ENCODE results near the gene MOCOS.

The MOCOS gene

DNA sequence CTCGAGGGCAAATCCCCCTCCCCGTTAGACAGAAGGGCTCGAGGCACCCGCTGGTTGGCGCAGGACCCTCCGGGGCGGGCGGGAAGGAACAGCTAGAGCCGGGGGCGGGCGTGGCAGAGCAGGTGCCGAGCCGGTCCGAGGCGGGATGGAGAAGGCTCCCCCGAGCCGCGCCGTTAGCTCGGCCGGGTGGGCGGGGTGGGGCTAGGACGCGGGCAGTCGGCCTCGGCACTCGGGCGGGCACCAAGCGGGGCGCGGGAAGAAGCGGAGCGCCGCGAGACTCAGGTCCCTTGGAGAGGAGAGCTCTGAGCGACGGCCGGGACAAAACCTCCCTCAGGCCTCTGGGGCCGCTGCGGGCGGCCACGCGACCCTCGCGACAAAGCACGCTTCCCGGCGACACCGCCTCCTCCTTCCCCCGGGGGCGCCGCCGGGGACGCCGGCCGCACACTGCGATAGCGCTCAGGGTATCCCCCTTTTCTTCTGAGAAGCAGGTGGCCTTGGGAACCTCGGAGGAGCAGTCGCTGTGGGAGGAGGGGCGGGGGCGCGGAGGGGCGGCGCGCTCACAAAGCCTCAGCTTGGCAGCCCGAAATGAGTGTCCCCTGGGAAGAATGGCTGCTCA is 110.9 kb downstream of the MOCOS start:
- in situ Hi-C loops (cut with MboI; ENCODE audit: low sequenced_read_pairs) = loop anchor here (25.0 kb wide), 1 partner anchor 286 kb away; no protein-coding TSS in a partner anchor

GRCh38 chr18:36299015-36299414 is 111.7 kb downstream of the MOCOS start:
- in situ Hi-C loops (cut with MboI; ENCODE audit: low sequenced_read_pairs) = loop anchor here (25.0 kb wide), 1 partner anchor 287 kb away; no protein-coding TSS in a partner anchor

DNA sequence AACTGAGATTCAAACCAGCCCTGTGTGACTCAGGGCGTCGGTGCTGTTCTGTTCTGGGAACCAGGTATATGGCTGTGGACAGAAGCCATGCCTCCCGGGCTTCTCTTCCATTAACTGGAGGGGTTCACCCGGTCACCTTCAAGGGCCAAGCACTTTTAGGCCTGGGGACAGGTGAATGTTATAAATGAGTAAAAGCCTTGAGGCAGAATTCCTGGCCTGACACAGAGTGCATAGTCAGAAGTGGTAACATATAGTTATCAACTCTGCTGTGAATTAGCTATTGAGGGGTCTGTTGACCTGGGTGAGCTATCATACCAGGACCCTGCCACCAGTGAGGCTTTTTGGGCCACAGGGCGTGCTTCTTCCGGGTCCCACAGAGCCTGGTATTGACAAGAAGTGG is 112.9 kb downstream of the MOCOS start:
- in situ Hi-C loops (cut with MboI; ENCODE audit: low sequenced_read_pairs) = no loop called here

GRCh38 chr18:36301884-36302283 is 114.6 kb downstream of the MOCOS start:
- in situ Hi-C loops (cut with MboI; ENCODE audit: low sequenced_read_pairs) = no loop called here

GRCh38 chr18:36302676-36303075 is 115.4 kb downstream of the MOCOS start:
- in situ Hi-C loops (cut with MboI; ENCODE audit: low sequenced_read_pairs) = no loop called here

- in situ Hi-C loops (cut with MboI; ENCODE audit: low sequenced_read_pairs) = no loop called here
Observed at GRCh38 chr18:36303211-36303844, 116.0 kb downstream of the MOCOS start.

DNA sequence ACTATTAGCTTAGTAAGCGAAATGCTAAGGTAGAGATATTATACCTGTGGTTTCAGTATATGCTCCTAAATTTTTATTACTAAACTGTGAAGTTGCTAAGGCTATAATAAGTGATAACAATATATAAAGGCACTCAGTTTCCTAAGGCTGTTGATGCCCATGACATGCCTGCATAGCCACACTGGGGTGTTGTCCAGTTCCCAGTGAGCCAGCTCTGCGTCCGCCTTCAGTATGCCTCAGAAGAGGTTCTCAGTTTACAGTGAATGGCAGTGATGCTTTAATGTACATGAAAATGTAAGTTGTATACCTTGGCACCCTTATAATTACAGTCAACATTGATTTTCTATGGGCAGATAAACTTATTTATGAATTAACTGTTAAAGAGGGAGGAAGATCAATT is 117.4 kb downstream of the MOCOS start:
- in situ Hi-C loops (cut with MboI; ENCODE audit: low sequenced_read_pairs) = no loop called here

DNA sequence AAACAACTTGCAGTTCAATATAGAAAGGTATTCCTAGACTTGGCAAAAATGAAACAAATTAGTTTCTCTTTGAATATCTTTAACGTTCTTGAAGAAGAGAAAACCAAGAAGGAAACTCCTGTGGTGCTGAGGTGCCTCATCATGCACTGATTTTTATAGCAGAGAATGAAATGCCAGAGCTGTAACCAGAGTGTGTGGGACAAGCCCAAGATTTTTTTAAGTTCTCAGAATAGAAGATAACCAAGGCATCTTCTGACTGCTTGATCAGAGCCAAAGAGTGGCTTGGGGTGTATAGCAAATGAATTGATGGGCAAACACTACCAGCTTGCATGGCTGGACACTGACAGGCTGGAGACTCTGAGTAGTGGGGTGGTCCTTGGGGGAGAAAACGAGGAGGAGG is 118.1 kb downstream of the MOCOS start:
- in situ Hi-C loops (cut with MboI; ENCODE audit: low sequenced_read_pairs) = no loop called here

GRCh38 chr18:36307513-36307912 is 120.2 kb downstream of the MOCOS start:
- in situ Hi-C loops (cut with MboI; ENCODE audit: low sequenced_read_pairs) = no loop called here

GRCh38 chr18:36308711-36309435 is 121.6 kb downstream of the MOCOS start:
- in situ Hi-C loops (cut with MboI; ENCODE audit: low sequenced_read_pairs) = no loop called here

GRCh38 chr18:36309436-36310391 is 122.4 kb downstream of the MOCOS start:
- in situ Hi-C loops (cut with MboI; ENCODE audit: low sequenced_read_pairs) = no loop called here

DNA sequence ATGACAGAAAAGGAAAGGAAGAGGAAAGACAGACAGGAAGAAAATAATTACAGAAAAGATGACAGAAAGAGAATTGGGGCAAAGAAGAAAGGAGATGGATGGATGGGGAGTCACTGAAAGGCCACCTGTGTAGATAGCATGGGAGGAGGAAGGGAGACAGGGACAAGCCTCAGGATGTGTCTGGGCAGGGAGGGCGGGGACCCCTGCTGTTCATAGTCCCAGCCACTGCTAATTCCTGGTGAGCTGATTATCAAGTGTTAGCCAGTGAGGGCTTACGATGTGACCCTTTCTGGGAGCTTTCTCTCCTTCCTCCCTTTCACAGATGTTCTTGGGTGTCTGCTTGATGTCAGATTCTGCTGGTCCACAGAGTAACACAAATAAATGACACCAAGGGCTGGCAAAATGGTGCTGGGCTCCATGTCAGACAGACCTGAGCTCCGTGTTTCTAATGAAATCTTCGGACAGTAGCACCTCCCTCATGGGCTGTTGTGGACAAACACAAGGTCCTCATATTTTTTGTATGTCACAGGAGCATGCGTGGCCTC is 123.8 kb downstream of the MOCOS start:
- in situ Hi-C loops (cut with MboI; ENCODE audit: low sequenced_read_pairs) = no loop called here

- in situ Hi-C loops (cut with MboI; ENCODE audit: low sequenced_read_pairs) = no loop called here
Observed at GRCh38 chr18:36312806-36313395, 125.6 kb downstream of the MOCOS start.

DNA sequence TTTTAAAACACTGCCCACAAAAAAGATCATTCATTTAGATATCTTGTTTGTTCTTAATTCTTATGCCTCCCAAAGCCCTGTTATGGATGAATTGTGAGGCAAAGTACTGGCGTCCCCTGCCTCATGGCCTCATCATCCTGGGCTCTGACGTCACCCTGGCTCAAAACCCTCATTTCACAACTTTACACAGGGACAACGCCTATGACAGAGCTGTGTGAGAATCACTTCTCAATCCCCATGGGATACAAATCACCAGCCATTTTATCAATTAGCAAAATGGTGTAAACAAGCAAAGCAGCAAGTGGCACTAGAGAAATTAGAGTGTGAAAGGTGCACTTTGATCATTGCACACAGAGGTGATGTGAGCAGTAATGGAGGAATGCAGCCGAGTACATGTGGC is 126.8 kb downstream of the MOCOS start:
- in situ Hi-C loops (cut with MboI; ENCODE audit: low sequenced_read_pairs) = no loop called here

- in situ Hi-C loops (cut with MboI; ENCODE audit: low sequenced_read_pairs) = no loop called here
Observed at GRCh38 chr18:36314754-36315153, 127.5 kb downstream of the MOCOS start.

- in situ Hi-C loops (cut with MboI; ENCODE audit: low sequenced_read_pairs) = no loop called here
Observed at GRCh38 chr18:36315736-36316135, 128.4 kb downstream of the MOCOS start.

DNA sequence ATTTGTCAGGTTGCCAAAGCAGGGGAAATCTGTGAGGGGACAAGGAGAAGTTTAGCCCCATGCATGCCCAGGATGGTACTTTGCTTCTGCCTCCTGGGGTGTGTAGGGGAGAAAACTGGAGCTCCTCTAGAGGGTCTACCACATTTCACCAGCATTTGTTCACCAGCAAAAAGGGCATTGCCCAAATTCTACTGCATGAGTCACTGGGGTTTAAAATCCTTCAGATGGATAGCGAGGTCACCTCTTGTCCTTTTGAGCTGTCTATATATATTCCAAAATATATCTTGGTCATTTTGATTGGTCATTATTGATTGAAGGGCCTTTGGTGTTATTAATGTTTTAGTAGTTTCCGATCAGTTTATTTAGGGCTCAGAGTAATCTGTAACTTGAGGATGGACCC is 128.9 kb downstream of the MOCOS start:
- in situ Hi-C loops (cut with MboI; ENCODE audit: low sequenced_read_pairs) = no loop called here

All from HL-60/S4 treated with retinoic acid at 250 ng/mL for 4 days and 3 days (cell line).